T-helper 2 cell treated with Interferon-gamma antibody and Interleukin-4, amounts not matched to agents 5 μg/mL and 100 μg/mL, for 36 hours (primary cell): ENCODE results near the gene USP25.

Experiments
- DNase-seq: peaks from one replicate; pipeline ENCODE4 v3.0.0; 2021; ENCODE audit warnings: low spot score
- H3K27ac Mint-ChIP-seq: one replicate; pipeline ENCODE4 v1.8.0; 2021; ENCODE audit warnings: mild to moderate bottlenecking, mixed read lengths
- H3K27me3 Mint-ChIP-seq: one replicate; pipeline ENCODE4 v1.8.0; 2021; ENCODE audit warnings: low read depth, mixed read lengths
- H3K36me3 Mint-ChIP-seq: one replicate; pipeline ENCODE4 v1.8.0; 2021; ENCODE audit warnings: low read depth, mixed read lengths
- H3K4me1 Mint-ChIP-seq: one replicate; pipeline ENCODE4 v1.8.0; 2021; ENCODE audit warnings: low read depth, mixed read lengths
- H3K4me3 Mint-ChIP-seq: one replicate; pipeline ENCODE4 v1.8.0; 2022; ENCODE audit warnings: mild to moderate bottlenecking, moderate library complexity, mixed read lengths
- H3K9me3 Mint-ChIP-seq: one replicate; pipeline ENCODE4 v1.8.0; 2021; ENCODE audit warnings: mixed read lengths

The USP25 gene

GRCh38 chr21:15850645-15851044, 120.9 kb downstream of the USP25 start:
- H3K27me3 Mint-ChIP-seq = no peaks in the 10 kb centered on the region
- no peak for DNase-seq
- no peak overlapping the region for H3K4me3 Mint-ChIP-seq
- peaks cover 20% of the 10 kb centered on the region for H3K36me3 Mint-ChIP-seq
- H3K27ac Mint-ChIP-seq = no peak overlapping the region
- no peaks in the 10 kb centered on the region for H3K9me3 Mint-ChIP-seq
- no peaks in the 10 kb centered on the region for H3K4me1 Mint-ChIP-seq

DNA sequence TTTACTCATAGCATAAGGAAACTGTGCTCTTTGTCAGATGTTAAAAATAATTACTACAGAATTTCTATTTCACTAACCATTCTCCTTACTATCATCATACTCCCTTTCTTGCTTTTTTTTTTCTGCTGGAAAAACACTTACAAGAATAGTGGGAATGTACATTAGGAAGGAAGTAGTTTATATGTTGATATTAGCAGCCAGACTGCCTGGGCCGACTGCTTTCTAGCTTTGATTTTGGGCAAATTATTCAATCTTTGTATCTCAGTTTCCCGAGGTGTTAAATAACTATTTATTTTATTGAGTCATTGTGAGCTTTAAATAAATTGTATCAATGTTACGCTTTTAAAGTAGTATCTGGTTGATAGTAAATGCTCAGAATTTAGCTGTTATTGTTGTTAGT, 122.4 kb downstream of the USP25 start:
- no peaks in the 10 kb centered on the region for H3K27me3 Mint-ChIP-seq
- no peak overlapping the region for H3K4me3 Mint-ChIP-seq
- H3K9me3 Mint-ChIP-seq = no peaks in the 10 kb centered on the region
- DNase-seq = no peak
- H3K36me3 Mint-ChIP-seq = peaks cover 18% of the 10 kb centered on the region
- no peaks in the 10 kb centered on the region for H3K4me1 Mint-ChIP-seq
- no peak overlapping the region for H3K27ac Mint-ChIP-seq

DNA sequence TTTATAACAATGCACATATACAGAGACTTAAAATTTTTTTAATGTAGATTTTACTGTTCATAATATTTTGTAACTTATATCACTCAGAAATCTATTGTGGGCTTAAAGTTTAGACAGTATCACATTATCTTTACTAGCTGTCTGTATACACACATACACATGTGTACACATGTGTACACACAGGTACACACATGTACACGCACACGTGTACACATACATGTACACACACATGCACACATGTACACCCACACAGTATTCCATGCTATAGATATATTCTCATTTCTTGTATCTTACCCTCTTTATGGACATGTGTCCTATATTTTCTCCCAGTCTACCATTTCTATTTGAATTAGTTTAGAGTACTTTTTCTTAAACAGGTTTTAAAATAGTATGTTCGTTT, 123.3 kb downstream of the USP25 start:
- Mint-ChIP-seq H3K4me1 (peaks cover 5% of the 10 kb centered on the region), H3K9me3 (no peaks in the 10 kb centered on the region), H3K27me3 (no peaks in the 10 kb centered on the region), H3K4me3 (no peak overlapping the region), H3K36me3 (peaks cover 19% of the 10 kb centered on the region), H3K27ac (no peak overlapping the region)
- DNase-seq = no peak

DNA sequence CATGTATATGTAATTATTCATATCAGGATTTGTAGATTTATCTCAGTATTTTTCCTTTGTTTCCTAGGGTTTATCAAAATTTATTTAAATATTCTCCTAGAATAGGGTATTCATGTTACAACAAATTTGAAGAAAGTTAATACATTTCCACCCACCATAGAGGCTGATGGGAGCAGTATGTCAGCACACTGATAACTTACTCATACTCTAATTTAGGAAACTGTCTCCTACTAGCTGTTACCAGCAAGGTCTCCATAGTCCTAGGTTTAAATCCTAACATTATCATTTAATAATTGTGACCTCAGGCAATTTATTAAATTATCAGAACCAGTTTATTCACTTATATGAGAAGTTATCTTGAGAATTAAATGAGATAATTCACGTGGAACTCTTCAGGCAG, 127.0 kb downstream of the USP25 start:
- H3K4me1 Mint-ChIP-seq = peaks cover 7% of the 10 kb centered on the region
- no peak overlapping the region for H3K27ac Mint-ChIP-seq
- H3K9me3 Mint-ChIP-seq = no peaks in the 10 kb centered on the region
- DNase-seq = no peak
- H3K36me3 Mint-ChIP-seq = peaks cover 16% of the 10 kb centered on the region
- H3K4me3 Mint-ChIP-seq = no peak overlapping the region
- H3K27me3 Mint-ChIP-seq = no peaks in the 10 kb centered on the region

- no peaks in the 10 kb centered on the region for H3K9me3 Mint-ChIP-seq
- peaks cover 7% of the 10 kb centered on the region for H3K4me1 Mint-ChIP-seq
- peaks cover 16% of the 10 kb centered on the region for H3K36me3 Mint-ChIP-seq
- DNase-seq = no peak
- no peaks in the 10 kb centered on the region for H3K27me3 Mint-ChIP-seq
- H3K27ac Mint-ChIP-seq = no peak overlapping the region
- no peak overlapping the region for H3K4me3 Mint-ChIP-seq
These were observed 128.0 kb downstream of the USP25 start for GRCh38 chr21:15857740-15858139.

DNA sequence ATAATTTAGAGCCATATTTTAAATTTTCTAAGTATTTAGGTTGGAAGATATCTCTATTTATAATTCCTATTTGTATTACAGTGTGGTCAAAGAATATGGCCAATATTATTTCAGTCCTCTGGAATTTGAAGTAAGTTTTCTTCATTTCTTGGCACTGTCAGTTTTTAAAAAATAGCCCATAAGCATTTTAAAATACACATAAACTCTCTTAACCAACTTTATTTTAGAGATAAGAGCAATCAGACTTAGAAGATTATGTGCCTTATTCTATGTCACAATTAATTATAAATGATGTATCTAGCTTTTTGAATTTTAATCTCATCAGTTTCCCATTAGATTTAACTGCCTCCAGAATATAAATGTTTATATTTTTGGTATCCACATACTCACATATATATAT, 130.8 kb downstream of the USP25 start:
- H3K27ac Mint-ChIP-seq = no peak overlapping the region
- H3K4me3 Mint-ChIP-seq = no peak overlapping the region
- H3K36me3 Mint-ChIP-seq = peaks cover 8% of the 10 kb centered on the region
- H3K27me3 Mint-ChIP-seq = no peaks in the 10 kb centered on the region
- no peak for DNase-seq
- peaks cover 7% of the 10 kb centered on the region for H3K4me1 Mint-ChIP-seq
- H3K9me3 Mint-ChIP-seq = no peaks in the 10 kb centered on the region

DNA sequence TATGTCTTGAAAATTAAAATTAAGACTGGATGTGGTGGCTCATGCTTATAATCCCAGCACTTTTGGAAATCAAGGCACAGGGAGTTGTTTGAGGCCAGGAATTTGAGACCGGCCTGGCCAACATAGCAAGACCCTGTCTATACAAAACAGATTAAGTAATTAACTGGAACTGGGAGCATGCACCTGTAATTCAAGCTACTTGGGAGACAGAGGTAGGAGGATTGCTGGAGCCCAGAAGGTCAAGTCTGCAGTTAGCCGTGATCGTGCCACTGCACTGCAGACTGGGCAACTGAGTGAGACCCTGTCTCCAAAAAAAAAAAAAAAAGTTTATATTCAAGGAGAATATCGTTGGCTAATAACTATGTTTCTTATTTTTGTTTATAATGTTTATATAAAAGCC, 139.2 kb downstream of the USP25 start:
- H3K4me1 Mint-ChIP-seq = no peaks in the 10 kb centered on the region
- H3K27me3 Mint-ChIP-seq = no peaks in the 10 kb centered on the region
- H3K9me3 Mint-ChIP-seq = no peaks in the 10 kb centered on the region
- no peak overlapping the region for H3K27ac Mint-ChIP-seq
- H3K4me3 Mint-ChIP-seq = no peak overlapping the region
- no peak for DNase-seq
- peaks cover 14% of the 10 kb centered on the region for H3K36me3 Mint-ChIP-seq

DNA sequence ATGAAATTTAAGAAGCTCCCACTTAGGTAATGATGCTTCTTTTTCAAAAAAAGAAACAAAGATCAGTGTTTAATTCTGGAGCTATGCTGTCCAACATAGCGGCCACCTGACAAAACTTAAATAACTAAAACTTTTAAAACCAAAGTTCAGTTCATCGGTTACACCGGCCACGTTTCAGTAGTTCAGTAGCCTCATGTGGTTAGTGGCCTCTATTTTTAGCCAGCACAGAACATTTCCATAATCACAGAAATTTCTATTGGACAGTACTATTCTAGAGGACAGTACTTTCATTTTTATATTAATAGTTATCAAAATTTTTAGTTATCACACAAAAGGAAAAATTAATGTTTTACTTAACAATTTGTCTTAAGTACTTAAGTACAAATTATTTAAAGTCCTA, 141.0 kb downstream of the USP25 start:
- no peaks in the 10 kb centered on the region for H3K4me1 Mint-ChIP-seq
- no peaks in the 10 kb centered on the region for H3K9me3 Mint-ChIP-seq
- H3K27ac Mint-ChIP-seq = no peak overlapping the region
- peaks cover 25% of the 10 kb centered on the region for H3K36me3 Mint-ChIP-seq
- H3K4me3 Mint-ChIP-seq = no peak overlapping the region
- DNase-seq = no peak
- H3K27me3 Mint-ChIP-seq = no peaks in the 10 kb centered on the region

- H3K9me3 Mint-ChIP-seq = no peaks in the 10 kb centered on the region
- H3K27me3 Mint-ChIP-seq = no peaks in the 10 kb centered on the region
- no peak overlapping the region for H3K4me3 Mint-ChIP-seq
- H3K4me1 Mint-ChIP-seq = no peaks in the 10 kb centered on the region
- H3K36me3 Mint-ChIP-seq = peaks cover 31% of the 10 kb centered on the region
- no peak overlapping the region for H3K27ac Mint-ChIP-seq
- no peak for DNase-seq
These were observed 142.5 kb downstream of the USP25 start for GRCh38 chr21:15872236-15872635.

DNA sequence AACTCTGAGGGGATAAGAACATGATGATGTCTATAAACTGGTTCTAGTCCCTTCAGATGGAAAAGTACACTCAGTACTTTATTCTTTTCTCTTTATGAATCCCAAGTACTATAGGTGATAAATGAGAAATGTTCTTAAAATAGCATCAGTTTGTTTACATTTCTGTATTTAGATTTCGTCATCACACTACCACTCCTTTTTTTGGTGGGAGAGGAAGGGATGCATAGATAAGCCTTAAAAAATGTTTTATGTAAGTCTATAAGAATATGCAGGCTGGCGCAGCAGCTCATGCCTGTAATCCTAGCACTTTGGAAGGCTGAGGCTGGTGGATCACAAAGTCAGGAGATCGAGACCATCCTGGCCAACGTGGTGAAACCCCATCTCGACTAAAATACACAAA, 144.8 kb downstream of the USP25 start:
- H3K36me3 Mint-ChIP-seq = peaks cover 34% of the 10 kb centered on the region
- DNase-seq = no peak
- no peaks in the 10 kb centered on the region for H3K4me1 Mint-ChIP-seq
- H3K27me3 Mint-ChIP-seq = no peaks in the 10 kb centered on the region
- H3K27ac Mint-ChIP-seq = no peak overlapping the region
- H3K4me3 Mint-ChIP-seq = no peak overlapping the region
- H3K9me3 Mint-ChIP-seq = no peaks in the 10 kb centered on the region

DNA sequence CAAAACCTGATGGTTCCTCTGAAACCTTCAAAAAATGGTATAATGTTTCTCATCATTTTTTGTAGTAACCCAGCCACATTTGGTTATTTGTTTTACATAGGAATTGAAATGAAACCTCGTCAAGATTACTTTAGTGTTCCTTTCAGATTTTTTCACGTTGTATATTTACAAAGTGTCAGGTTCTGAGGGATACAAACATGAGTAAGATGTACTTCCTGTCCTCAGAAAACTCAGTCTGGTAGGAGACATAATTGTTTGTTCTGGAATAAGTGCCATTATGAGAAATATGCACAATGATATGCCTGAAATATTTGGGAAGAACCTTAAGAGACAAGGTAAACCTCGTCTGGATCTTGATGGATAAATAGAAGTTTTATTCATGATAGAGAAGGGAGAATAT, 145.5 kb downstream of the USP25 start:
- no peak overlapping the region for H3K27ac Mint-ChIP-seq
- H3K36me3 Mint-ChIP-seq = peaks cover 36% of the 10 kb centered on the region

GRCh38 chr21:15893902-15894301, 164.1 kb downstream of the USP25 start:
- no peak overlapping the region for H3K27ac Mint-ChIP-seq
- H3K4me3 Mint-ChIP-seq = no peak overlapping the region
- H3K27me3 Mint-ChIP-seq = no peaks in the 10 kb centered on the region
- H3K4me1 Mint-ChIP-seq = no peaks in the 10 kb centered on the region
- no peaks in the 10 kb centered on the region for H3K36me3 Mint-ChIP-seq
- peaks cover 10% of the 10 kb centered on the region for H3K9me3 Mint-ChIP-seq
- no peak for DNase-seq

More for the DNA sequence above, 145.5 kb downstream of the USP25 start:
- H3K9me3 Mint-ChIP-seq = peaks cover under 1% of the 10 kb centered on the region
- no peaks in the 10 kb centered on the region for H3K4me1 Mint-ChIP-seq
- H3K4me3 Mint-ChIP-seq = no peak overlapping the region
- H3K27me3 Mint-ChIP-seq = no peaks in the 10 kb centered on the region
- no peak for DNase-seq

- Mint-ChIP-seq H3K27me3 (no peaks in the 10 kb centered on the region), H3K4me3 (no peak overlapping the region), H3K36me3 (no peaks in the 10 kb centered on the region), H3K4me1 (no peaks in the 10 kb centered on the region), H3K9me3 (peaks cover 14% of the 10 kb centered on the region), H3K27ac (no peak overlapping the region)
- no peak for DNase-seq
These were observed 164.8 kb downstream of the USP25 start for GRCh38 chr21:15894596-15894995.

DNA sequence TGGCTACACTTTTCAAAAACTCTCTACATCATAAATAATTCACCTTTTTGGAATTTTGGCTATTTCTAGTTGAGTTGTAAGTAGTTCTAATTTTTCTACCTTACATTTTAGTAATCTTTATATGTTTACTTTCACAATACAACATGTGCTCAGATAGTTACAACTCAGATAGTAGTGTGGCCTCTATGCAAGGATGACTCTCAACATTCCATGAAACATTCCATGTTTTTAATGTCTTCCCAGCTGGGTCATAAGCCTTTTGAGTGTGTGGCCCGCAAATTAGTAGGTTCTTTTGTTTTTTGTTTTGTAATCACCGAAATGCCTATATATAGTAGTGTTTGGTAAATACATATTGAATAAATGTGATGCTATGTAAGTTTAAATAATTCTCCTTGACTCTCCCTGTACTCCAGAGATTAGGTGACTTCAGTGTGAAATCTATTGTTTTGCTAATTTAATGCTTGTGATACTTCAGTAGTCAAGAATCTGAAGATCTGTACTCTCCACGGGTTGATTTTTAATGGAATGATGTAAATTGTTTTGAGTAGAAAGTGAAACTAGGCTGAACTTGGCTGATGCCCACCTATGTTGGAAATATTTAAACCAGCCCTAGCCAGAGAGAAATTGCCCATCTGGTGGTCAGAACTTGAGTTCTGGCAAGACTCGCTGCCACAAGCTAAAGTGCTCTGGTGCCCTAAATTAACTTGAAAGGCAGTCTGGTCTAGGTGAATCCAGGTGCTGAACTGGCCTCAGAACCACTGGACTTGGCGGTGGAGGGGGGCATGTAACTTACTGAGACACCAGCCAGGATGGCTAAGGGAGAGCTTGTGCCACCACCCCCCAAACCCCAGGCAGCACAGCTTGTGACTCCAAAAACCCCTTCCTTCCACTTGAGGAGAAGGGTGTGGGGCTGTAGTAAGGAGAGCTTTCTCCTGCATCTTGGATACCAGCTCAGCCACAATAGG, 165.6 kb downstream of the USP25 start:
- Mint-ChIP-seq H3K27me3 (no peaks in the 10 kb centered on the region), H3K27ac (no peak overlapping the region), H3K36me3 (no peaks in the 10 kb centered on the region), H3K4me1 (no peaks in the 10 kb centered on the region), H3K4me3 (no peak overlapping the region), H3K9me3 (peaks cover 16% of the 10 kb centered on the region)
- DNase-seq = no peak

- H3K4me3 Mint-ChIP-seq = no peak overlapping the region
- no peaks in the 10 kb centered on the region for H3K36me3 Mint-ChIP-seq
- H3K4me1 Mint-ChIP-seq = no peaks in the 10 kb centered on the region
- no peaks in the 10 kb centered on the region for H3K27me3 Mint-ChIP-seq
- H3K9me3 Mint-ChIP-seq = peaks cover 24% of the 10 kb centered on the region
- no peak overlapping the region for H3K27ac Mint-ChIP-seq
- DNase-seq = no peak
These were observed 166.7 kb downstream of the USP25 start for GRCh38 chr21:15896501-15896900.
